HG02973 (cell line): Measurements from ENCODE around the gene DHRS9.
"Not testable (repeated sequence)": the region's sequence is repeated elsewhere in the genome, so short reads cannot be mapped to it uniquely, and the experiment has no call there.

Source experiments
- ATAC-seq: cut with Tn5 transposase; IDR thresholded peaks from one replicate; pipeline ENCODE4 v1.9.1; 2021; ENCODE audit warnings: moderate library complexity; ENCODE audit not compliant: unreplicated experiment

The DHRS9 gene

GRCh38 chr2:169131587-169132512 lies 62.5 kb downstream of the DHRS9 start:
- ATAC-seq, result peak; percentile 63

- ATAC-seq, result not testable (repeated sequence)
These were observed 64.9 kb downstream of the DHRS9 start for GRCh38 chr2:169134272-169134671.

GRCh38 chr2:169136428-169136827 lies 67.1 kb downstream of the DHRS9 start:
- not testable (repeated sequence) for ATAC-seq

- no peak for ATAC-seq
These were observed 67.6 kb downstream of the DHRS9 start for GRCh38 chr2:169136885-169137534.

GRCh38 chr2:169137924-169138323 lies 68.6 kb downstream of the DHRS9 start:
- no peak for ATAC-seq

GRCh38 chr2:169139145-169139544 lies 69.8 kb downstream of the DHRS9 start:
- no peak for ATAC-seq

- no peak for ATAC-seq
These were observed 70.8 kb downstream of the DHRS9 start for GRCh38 chr2:169139993-169140767.

- no peak for ATAC-seq
These were observed 72.5 kb downstream of the DHRS9 start for GRCh38 chr2:169141713-169142352.

- ATAC-seq, result no peak
These were observed 74.6 kb downstream of the DHRS9 start for GRCh38 chr2:169143998-169144397.
